ENCODE results near the gene LSS.
"Not testable (repeated sequence)": the region's sequence is repeated elsewhere in the genome, so short reads cannot be mapped to it uniquely, and the experiment has no call there.

LSS gene

GRCh38 chr21:46245213-46245915, 16.8 kb upstream of the LSS start:
- DNase-seq, result no peak

GRCh38 chr21:46244602-46245001, 16.0 kb upstream of the LSS start:
- DNase-seq, result no peak

- DNase-seq, result no peak
These were observed 15.4 kb upstream of the LSS start for GRCh38 chr21:46243960-46244361.

GRCh38 chr21:46243325-46243724, 14.8 kb upstream of the LSS start:
- DNase-seq, result no peak

- not testable (repeated sequence) for DNase-seq
These were observed 13.0 kb upstream of the LSS start for GRCh38 chr21:46241577-46241976.

- no peak for DNase-seq
These were observed 11.3 kb upstream of the LSS start for GRCh38 chr21:46239817-46240325.

- no peak for DNase-seq
These were observed 8.9 kb upstream of the LSS start for GRCh38 chr21:46237474-46237873.

- DNase-seq, result no peak
These were observed 5.9 kb upstream of the LSS start for GRCh38 chr21:46234436-46234950.

GRCh38 chr21:46229923-46230260, 1.3 kb upstream of the LSS start:
- DNase-seq, result no peak

GRCh38 chr21:46229133-46229922, 754 bp upstream of the LSS start:
- peak in 1 of 2 experiments; percentile 86 for DNase-seq

GRCh38 chr21:46227811-46228344, 696 bp downstream of the LSS start:
- DNase-seq, result no peak

GRCh38 chr21:46226920-46227599, 1.5 kb downstream of the LSS start:
- peak; percentile 51 to 62 for DNase-seq

- DNase-seq, result no peak
These were observed 2.4 kb downstream of the LSS start for GRCh38 chr21:46226146-46226545.

- not testable (repeated sequence) for DNase-seq
These were observed 4.9 kb downstream of the LSS start for GRCh38 chr21:46223661-46224060.

- no peak for DNase-seq
These were observed 5.4 kb downstream of the LSS start for GRCh38 chr21:46223217-46223616.

- DNase-seq, result no peak
These were observed 6.0 kb downstream of the LSS start for GRCh38 chr21:46222436-46223116.

- no peak for DNase-seq
These were observed 6.7 kb downstream of the LSS start for GRCh38 chr21:46221664-46222435.

- DNase-seq, result no peak
These were observed 7.7 kb downstream of the LSS start for GRCh38 chr21:46220847-46221246.

GRCh38 chr21:46220275-46220810, 8.2 kb downstream of the LSS start:
- no peak for DNase-seq

- no peak for DNase-seq
These were observed 8.9 kb downstream of the LSS start for GRCh38 chr21:46219591-46220239.
